IPS DF 6.9 (cell line): ENCODE measurements around the gene PSTPIP2.
"Not testable (repeated sequence)": the region's sequence is repeated elsewhere in the genome, so short reads cannot be mapped to it uniquely, and the experiment has no call there.

ENCODE experiments used
- DNase-seq: peaks from one replicate; pipeline ENCODE4 v3.0.0-alpha.2; 2013; ENCODE audit warnings: low read depth, low spot score
- H3K27ac ChIP-seq: one replicate; pipeline ENCODE4 v1.5.1; 2013; ENCODE audit warnings: low read length, control low read depth
- H3K27me3 ChIP-seq: 2 replicates; pipeline ENCODE4 v1.6.1; 2013; ENCODE audit warnings: mild to moderate bottlenecking, low read length; ENCODE audit not compliant: control insufficient read depth, insufficient read depth
- H3K36me3 ChIP-seq: 2 replicates; pipeline ENCODE4 v1.6.1; 2013; ENCODE audit warnings: low read length; ENCODE audit not compliant: control insufficient read depth, insufficient read depth
- H3K4me1 ChIP-seq: 2 replicates; pipeline ENCODE4 v1.6.1; 2013; ENCODE audit warnings: low read length; ENCODE audit not compliant: control insufficient read depth, insufficient read depth
- H3K4me3 ChIP-seq: 2 replicates; pipeline ENCODE4 v1.5.1; 2013; ENCODE audit warnings: mild to moderate bottlenecking, low read length
- H3K9me3 ChIP-seq: 2 replicates; pipeline ENCODE4 v1.6.1; 2013; ENCODE audit warnings: low read length, inconsistent platforms; ENCODE audit not compliant: control insufficient read depth, insufficient read depth
- WGBS: extraction: QIAGEN DNeasy Blood & Tissue Kit; methylation state at CpG from one replicate; pipeline ENCODE4 v1.1.7; 2013; ENCODE audit warnings: mixed read lengths, missing lambda C conversion rate; ENCODE audit not compliant: insufficient read length, insufficient coverage; 5-methylcytosine and 5-hydroxymethylcytosine counted together

Gene PSTPIP2

GRCh38 chr18:46053368-46054095 is 18.5 kb downstream of the PSTPIP2 start:
- H3K27me3 ChIP-seq, result no peaks in the 10 kb centered on the region
- H3K4me1 ChIP-seq, result no peaks in the 10 kb centered on the region
- no peaks in the 10 kb centered on the region for H3K36me3 ChIP-seq
- no CpG with 5 or more reads among the region's 6 CpGs for WGBS
- H3K27ac ChIP-seq, result no peak overlapping the region
- DNase-seq, result no peak
- no peak overlapping the region for H3K4me3 ChIP-seq
- no peaks in the 10 kb centered on the region for H3K9me3 ChIP-seq

- Histone ChIP-seq H3K9me3 (no peaks in the 10 kb centered on the region), H3K27ac (no peak overlapping the region), H3K36me3 (no peaks in the 10 kb centered on the region), H3K27me3 (no peaks in the 10 kb centered on the region), H3K4me3 (no peak overlapping the region), H3K4me1 (no peaks in the 10 kb centered on the region)
- no CpG with 5 or more reads among the region's 6 CpGs for WGBS
- DNase-seq, result no peak
Measured at GRCh38 chr18:46051731-46052461, 20.2 kb downstream of the PSTPIP2 start.

GRCh38 chr18:46050268-46050667 is 21.8 kb downstream of the PSTPIP2 start:
- Histone ChIP-seq H3K27me3 (no peaks in the 10 kb centered on the region), H3K27ac (no peak overlapping the region), H3K4me3 (no peak overlapping the region), H3K36me3 (no peaks in the 10 kb centered on the region), H3K9me3 (no peaks in the 10 kb centered on the region), H3K4me1 (no peaks in the 10 kb centered on the region)
- no peak for DNase-seq
- WGBS, result no CpG with 5 or more reads among the region's 5 CpGs

GRCh38 chr18:46048641-46049040 is 23.4 kb downstream of the PSTPIP2 start:
- no peak overlapping the region for H3K27ac ChIP-seq
- no CpG with 5 or more reads among the region's 1 CpG for WGBS
- no peaks in the 10 kb centered on the region for H3K27me3 ChIP-seq
- no peaks in the 10 kb centered on the region for H3K9me3 ChIP-seq
- no peaks in the 10 kb centered on the region for H3K4me1 ChIP-seq
- H3K36me3 ChIP-seq, result no peaks in the 10 kb centered on the region
- no peak overlapping the region for H3K4me3 ChIP-seq
- no peak for DNase-seq

GRCh38 chr18:46047369-46047768 is 24.7 kb downstream of the PSTPIP2 start:
- no CpG with 5 or more reads among the region's 13 CpGs for WGBS
- not testable (repeated sequence) for H3K9me3 ChIP-seq, H3K4me3 ChIP-seq, DNase-seq, H3K27ac ChIP-seq, H3K4me1 ChIP-seq, H3K36me3 ChIP-seq, H3K27me3 ChIP-seq

- Histone ChIP-seq H3K4me3 (no peak overlapping the region), H3K9me3 (no peaks in the 10 kb centered on the region), H3K4me1 (no peaks in the 10 kb centered on the region), H3K27ac (no peak overlapping the region), H3K27me3 (no peaks in the 10 kb centered on the region), H3K36me3 (no peaks in the 10 kb centered on the region)
- DNase-seq, result no peak
- 100% methylated on average over 1 of the region's 2 CpGs for WGBS
Measured at GRCh38 chr18:46046688-46047087, 25.4 kb downstream of the PSTPIP2 start.

- Histone ChIP-seq H3K4me3 (no peak overlapping the region), H3K27me3 (no peaks in the 10 kb centered on the region), H3K36me3 (no peaks in the 10 kb centered on the region), H3K9me3 (no peaks in the 10 kb centered on the region), H3K27ac (no peak overlapping the region), H3K4me1 (no peaks in the 10 kb centered on the region)
- no CpG with 5 or more reads among the region's 6 CpGs for WGBS
- no peak for DNase-seq
Measured at GRCh38 chr18:46046126-46046525, 25.9 kb downstream of the PSTPIP2 start.

GRCh38 chr18:46042571-46043123 is 29.4 kb downstream of the PSTPIP2 start:
- Histone ChIP-seq H3K27ac (no peak overlapping the region), H3K36me3 (no peaks in the 10 kb centered on the region), H3K27me3 (no peaks in the 10 kb centered on the region), H3K4me3 (no peak overlapping the region), H3K4me1 (no peaks in the 10 kb centered on the region), H3K9me3 (no peaks in the 10 kb centered on the region)
- WGBS, result no CpG with 5 or more reads among the region's 3 CpGs
- no peak for DNase-seq

- no peak for DNase-seq
- H3K27me3 ChIP-seq, result no peaks in the 10 kb centered on the region
- no peaks in the 10 kb centered on the region for H3K4me1 ChIP-seq
- no peaks in the 10 kb centered on the region for H3K36me3 ChIP-seq
- no peak overlapping the region for H3K4me3 ChIP-seq
- WGBS, result no CpG with 5 or more reads among the region's 5 CpGs
- no peaks in the 10 kb centered on the region for H3K9me3 ChIP-seq
- no peak overlapping the region for H3K27ac ChIP-seq
Measured at GRCh38 chr18:46040747-46041104, 31.3 kb downstream of the PSTPIP2 start.

- no peak for DNase-seq
- no peaks in the 10 kb centered on the region for H3K9me3 ChIP-seq
- no peak overlapping the region for H3K4me3 ChIP-seq
- H3K4me1 ChIP-seq, result no peaks in the 10 kb centered on the region
- H3K27ac ChIP-seq, result no peak overlapping the region
- no peaks in the 10 kb centered on the region for H3K36me3 ChIP-seq
- H3K27me3 ChIP-seq, result no peaks in the 10 kb centered on the region
- WGBS, result no CpG with 5 or more reads among the region's 5 CpGs
Measured at GRCh38 chr18:46040033-46040746, 31.9 kb downstream of the PSTPIP2 start.
